ENCODE results near the gene TBX2.
"Not testable (repeated sequence)": the region's sequence is repeated elsewhere in the genome, so short reads cannot be mapped to it uniquely, and the experiment has no call there.

Gene TBX2

DNA sequence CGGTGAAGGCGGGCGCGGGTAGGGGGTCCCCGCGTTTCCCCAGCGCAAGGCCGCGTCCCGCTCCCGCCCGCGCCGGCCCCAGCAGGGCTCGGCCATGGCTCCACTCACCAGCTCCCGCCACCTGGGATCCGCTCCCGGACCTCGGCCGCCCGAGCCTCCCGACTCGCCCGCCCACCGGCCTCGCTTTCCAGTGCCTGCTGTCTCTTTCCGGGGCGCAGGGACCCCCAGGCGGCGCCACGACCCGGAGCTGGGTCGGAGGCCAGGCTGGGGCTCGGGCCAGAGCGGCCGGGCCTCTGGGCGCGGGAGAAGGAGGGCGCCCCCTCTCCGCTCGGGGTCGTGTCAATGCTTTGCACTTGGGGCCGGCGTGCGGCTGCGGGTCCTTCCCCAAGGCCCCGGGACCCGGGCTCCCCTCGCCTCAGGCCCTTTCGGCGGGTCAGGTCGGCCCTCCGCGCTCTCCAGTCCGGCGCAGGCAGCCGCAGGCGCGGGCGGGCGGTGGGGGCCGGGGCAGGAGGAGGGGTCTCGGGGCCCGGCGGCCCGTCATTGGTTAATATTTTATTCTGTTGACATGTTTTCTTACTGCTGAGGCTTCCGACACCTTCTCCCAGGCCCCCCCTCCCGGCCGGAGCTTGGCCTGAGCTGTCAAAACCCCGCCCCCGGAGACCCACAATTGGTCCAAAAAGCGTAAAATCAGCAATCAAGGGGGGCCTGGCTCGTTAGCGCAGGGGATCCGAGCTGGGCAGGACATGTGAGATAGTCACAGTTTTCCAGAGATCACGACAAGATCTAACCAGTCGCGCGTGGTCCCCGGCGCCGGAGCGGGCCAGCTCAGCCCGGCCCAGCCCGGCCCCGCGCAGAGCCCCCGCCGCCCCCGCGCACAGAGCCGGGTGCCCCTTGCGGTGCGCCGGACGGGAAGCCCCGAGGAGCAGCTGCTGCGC, at the start of gene TBX2:
TSS of gene TBX2 (plus strand) at position 713 of the 935 bp plus-strand sequence. CDS start 334 bp downstream, outside the sequence.
- in situ Hi-C loops (cut with MboI; ENCODE audit: low sequenced_read_pairs): loop anchor here (25.0 kb wide), 1 partner anchor 387 kb away; no protein-coding TSS in a partner anchor

DNA sequence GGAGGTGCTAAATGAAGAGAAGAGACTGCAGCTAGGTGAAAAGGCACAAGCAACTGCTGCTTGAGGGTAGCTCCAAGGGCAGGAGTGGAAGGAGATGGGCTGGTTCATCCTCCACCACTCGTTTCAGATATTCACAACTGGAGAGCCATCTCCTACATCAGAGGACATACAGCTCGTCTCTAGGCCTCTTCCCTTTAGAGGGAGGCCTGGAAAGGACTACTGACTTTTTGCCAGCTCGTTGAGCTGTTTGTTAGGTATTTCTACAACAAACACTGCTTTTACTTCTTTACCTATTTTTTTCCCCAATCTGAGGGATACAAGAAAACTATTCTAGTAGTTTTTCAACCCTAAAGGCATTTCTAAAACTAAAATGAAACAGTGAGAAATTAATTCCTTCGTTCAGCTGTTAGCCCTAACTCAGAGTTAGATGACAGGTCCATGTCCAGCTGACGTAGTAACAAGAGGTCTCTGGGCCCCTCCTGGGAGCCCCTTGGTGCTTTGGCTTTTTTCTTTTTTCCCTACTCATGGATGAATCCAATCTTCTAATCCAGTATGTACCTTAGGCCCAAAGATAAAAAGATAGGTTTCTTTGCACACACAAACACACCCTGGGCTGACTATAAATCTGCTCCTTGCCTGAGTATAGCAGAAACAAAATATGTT, 47.8 kb upstream of the TBX2 start:
- in situ Hi-C loops (cut with MboI; ENCODE audit: low sequenced_read_pairs): no loop called here

DNA sequence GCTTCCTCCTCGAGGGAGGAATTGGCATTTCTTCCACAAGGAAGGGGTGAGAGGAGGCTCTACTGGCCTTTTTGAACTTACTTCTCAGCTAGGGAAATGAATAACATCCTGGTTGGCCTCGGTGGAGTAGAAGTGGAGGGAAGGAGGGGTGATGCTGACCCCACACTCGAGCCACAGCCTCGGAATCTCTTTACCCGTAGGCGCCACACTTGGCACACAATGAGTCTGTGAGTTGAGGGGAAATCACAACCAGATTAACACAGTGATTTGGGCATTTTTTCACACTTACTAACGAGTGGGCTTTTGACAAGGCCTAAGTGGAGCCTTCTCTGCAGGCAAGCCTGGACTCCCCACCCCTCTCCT, 47.3 kb upstream of the TBX2 start:
- in situ Hi-C loops (cut with MboI; ENCODE audit: low sequenced_read_pairs): no loop called here

DNA sequence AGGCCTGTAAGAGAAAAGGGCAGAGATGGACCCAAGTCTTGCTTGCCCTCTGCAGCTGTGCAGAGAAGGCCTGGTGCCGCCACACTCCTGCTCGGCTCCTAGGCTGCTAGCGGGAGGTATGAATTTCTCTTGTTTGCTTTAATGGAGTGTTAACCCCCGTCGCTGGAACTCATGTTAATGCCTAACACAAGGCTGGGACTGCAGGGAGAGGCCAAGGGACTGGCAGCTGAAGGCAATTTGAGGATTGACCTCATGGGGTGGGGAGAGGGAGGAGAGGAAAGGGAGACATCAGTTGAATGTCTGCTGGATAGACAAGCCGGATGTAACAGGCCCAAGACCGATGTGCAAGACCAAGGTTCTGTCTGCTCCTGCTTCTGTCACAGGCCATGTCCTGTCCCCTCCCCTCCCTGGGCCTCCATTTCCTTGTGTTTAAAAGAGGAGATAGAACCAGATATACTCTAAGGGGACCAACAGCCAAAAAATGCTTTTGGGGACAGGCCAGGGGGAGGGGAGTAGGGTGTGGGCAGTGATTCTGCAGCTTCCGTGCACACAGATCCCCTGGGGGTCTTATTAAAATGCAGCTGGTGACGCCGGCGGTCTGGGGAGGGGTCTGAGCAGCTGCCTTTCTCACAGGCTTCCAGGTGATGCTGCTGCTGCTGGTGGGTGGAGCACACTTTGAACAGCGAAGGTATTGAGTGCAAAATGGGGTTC, 46.7 kb upstream of the TBX2 start:
- in situ Hi-C loops (cut with MboI; ENCODE audit: low sequenced_read_pairs): no loop called here

DNA sequence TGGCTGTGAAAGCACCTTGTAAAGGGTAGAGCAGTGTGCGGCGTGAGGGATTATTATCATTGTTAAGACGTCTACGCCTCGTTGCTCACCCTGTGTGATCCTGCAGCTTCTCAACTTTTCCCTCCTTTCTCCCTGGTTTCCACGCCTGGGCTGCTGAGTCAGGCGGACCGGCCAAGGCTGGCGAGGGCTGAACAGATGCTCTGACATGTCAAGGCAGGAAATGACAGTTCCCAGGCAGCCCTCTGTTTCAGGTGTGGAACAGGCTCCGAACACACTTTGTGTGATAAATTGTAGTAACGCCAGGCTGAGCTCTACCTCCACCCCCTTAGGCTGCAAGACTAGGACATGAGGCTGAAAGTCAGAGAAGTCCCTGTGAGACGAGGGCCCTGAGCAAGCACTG, 46.0 kb upstream of the TBX2 start:
- in situ Hi-C loops (cut with MboI; ENCODE audit: low sequenced_read_pairs): no loop called here

DNA sequence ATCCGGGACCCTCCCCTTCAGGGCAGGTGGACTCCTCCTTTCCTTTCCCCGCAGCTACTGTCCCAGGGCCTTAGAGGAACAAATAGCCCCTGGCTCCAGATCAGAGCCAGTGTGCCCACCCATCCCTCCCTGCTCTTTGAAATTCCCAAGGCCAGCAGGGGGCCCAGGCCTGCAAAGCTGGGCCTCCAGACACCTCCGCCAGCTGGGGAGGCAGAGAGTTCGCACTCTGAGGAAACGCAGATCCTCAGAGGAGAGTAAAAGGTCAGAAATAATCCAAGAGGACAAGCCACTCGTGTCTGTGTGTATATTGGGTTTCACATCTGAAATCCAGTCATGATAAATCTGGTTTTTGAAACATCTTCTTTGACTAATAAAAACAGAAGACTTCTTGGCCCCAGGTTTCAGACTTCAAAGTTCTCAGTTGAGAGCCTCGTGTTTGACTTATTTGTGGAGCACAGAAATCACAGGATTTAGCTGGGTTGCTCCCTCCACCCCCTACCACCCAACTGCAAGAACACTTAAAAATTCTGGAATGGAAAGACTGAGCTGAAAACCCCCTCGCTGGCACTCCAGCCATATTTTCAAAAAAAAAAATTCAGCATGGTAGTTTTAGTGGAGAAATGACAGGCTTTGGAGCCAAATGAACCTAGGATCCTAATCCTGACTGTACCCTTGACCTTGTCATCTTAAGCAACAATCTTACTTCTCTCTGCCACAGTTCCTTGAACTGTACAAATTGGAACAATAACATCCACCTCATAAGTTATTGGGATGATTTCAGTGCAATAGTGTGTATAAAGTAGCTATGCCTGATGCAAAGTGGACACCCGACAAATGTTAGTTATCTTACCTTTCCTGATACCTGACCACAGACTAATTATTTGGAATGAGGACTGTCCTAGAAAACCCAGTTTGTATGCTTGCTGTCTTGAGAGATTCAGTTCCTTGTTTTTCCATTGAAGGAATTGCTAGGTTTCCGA, 44.5 kb upstream of the TBX2 start:
- in situ Hi-C loops (cut with MboI; ENCODE audit: low sequenced_read_pairs): no loop called here

DNA sequence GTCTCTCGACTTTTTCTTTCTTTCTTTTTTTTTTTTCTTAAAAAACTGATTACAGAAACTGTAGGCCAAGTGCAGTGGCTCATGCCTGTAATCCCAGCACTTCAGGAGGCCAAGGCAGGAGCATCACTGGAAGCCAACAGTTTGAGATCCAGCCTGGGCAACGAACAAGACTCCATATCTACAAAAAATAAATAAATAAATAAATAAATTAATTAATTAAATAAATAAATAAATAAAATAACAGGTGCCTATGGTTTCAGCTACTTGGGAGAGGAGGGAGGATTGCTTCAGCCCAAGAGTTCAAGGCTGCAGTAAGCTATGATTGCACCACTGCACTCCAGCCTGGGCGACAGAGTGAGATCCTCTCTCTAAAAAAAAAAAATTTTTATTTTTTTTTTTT, 42.6 kb upstream of the TBX2 start:
- in situ Hi-C loops (cut with MboI; ENCODE audit: low sequenced_read_pairs): not testable (repeated sequence)

DNA sequence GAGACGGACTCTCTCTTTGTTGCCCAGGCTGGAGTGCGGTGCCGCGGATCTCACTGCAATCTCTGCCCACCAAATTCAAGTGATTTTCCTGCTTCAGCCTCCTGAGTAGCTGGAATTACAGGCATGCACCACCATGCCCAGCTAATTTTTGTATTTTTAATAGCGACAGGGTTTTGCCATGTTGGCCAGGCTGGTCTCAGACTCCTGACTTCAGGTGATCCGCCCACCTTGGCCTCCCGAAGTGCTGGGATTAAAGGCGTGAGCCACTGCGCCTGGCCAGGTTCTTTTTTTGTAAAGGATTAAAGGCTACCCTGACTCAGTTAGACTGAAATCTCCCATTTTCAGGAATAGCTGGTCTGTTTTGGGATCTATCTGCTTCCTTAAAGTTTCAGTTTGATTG, 40.1 kb upstream of the TBX2 start:
- in situ Hi-C loops (cut with MboI; ENCODE audit: low sequenced_read_pairs): not testable (repeated sequence)

DNA sequence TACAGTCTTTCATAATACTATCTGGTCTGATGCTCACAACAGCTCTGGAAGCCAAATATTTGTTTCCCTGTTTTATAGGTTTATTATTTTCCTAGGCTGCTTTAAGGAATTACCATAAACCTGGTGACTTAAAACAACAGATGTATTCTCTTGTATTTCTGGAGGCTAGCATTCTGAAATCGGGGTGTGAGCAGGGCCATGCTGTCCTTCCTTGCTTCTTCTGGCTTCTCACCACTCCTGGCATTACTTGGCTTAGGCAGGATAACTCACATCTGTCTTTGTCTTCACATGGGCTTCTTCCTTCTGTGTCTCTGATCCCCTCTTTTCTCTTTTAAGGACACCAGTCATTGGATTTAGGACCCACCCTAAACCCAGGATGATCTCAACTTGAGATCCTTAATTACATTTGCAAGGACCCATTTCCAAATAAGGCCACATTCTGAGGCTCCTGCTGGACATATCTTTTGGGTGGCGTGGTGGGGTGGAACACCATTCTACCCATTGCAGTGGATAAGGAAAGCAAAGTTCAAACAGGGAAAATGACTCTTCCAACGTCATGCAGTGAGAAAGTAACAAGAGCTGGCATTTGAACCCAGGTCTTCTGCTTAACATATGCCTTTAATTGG, 39.2 kb upstream of the TBX2 start:
- in situ Hi-C loops (cut with MboI; ENCODE audit: low sequenced_read_pairs): no loop called here

DNA sequence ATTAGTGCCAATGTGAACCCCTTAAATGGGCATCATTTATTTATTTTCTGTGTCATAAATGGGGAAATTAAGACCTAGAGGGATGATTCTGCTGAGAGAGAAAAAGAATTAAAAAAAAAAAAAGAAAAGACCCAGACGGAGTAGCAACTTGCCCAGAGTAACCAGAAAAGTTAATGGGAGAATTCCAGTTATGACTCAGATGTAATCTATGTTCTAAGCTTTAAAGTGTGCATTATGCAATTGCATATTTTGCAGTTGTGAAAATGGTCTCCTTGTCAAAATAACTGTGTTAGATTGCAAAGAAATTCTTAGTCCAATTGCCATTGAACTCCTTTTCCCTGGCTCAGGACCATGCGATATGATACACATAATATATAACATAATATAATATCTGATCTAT, 38.6 kb upstream of the TBX2 start:
- in situ Hi-C loops (cut with MboI; ENCODE audit: low sequenced_read_pairs): no loop called here

DNA sequence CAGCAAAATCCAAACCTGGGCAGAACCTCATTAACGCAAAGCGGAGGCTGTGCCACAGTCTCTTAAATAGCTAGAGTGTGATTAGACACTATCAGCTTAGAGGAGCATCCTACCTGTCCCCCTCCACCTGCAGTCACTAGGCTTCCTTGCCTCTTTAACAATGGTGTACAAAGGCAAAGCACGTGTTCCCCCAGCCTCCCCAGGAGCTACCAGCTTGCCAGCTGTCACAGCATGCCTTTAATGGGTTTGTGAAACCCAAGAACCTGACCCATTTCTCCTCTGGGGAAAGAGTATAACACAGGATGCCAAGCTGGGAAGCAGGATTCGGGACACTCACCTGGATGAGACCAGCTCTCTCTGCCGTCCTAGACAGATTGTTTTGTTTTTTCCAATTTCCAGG, 37.2 kb upstream of the TBX2 start:
- in situ Hi-C loops (cut with MboI; ENCODE audit: low sequenced_read_pairs): no loop called here

DNA sequence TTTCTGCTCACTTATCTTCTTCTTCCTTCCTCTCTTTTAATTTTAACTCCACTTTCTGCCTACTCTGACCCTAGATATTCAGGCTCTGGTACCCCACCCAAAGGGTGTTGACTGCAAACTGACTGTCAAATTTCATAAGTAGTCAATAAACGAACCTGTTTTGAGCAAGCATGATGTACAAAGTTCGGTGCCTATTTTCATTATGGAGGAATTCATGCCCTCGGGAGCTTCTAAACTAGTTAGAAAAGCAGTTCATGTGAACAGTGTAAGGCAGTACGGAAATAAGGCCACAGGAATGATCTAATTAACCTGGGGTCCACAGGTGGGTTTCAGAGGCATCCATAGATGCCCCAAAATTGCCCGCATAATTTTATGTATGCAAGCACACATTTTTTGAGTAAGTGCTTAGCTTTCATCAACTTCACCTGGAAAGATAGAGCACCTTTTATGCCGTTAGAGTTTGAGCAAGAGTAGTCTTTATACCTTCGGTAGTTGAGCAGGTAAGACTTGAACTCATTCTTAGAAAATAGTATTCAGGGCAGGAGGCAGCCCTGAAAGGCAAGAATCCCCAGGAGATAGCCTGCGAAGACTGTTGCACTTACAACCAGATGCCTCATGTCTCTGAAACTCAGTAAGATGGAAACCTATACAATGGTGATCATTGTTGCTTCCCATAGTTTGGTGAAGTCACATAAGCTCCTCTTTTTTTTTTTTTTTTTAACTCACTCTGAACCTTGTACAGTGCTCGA, 36.6 kb upstream of the TBX2 start:
- in situ Hi-C loops (cut with MboI; ENCODE audit: low sequenced_read_pairs): no loop called here

DNA sequence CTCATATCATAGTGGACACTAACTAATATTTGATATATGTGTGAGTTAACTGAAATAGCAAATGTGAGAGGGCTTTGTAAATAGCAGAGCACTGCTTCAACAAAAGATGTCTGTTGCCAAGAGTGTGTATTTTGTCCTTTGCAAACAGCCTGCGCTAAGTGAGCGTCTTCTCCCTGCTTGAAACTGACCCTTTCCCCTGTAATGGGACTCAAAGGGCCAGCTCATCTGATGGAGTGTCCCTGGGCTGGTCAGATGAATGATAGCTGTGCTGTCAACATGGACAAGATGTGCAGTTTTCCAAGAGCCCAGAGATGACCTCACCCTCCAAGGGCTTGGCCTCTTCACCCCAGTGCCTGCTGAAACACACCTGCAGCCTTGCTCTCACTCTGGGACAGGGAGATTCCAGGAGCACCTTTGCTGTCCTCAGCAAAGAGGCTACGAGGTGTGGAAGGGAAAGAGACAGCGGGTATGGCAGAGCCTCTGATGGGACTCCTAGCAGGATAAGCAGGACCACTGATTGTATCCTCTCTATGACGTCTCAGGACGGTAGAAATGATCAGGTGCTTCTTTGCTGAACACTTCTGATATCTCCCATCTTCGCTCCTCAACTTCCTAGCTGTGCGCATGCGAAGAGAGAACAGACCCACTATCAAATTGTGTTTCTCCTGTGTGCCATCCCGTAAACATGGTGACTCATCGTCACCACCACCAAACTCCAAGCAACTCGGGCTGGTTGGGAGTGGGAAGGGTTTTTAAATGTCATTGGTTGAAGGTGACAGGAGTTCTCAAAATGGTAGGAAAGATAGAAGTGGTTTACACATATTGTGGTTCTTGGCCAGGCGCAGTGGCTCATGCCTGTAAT, 35.8 kb upstream of the TBX2 start:
- in situ Hi-C loops (cut with MboI; ENCODE audit: low sequenced_read_pairs): no loop called here

DNA sequence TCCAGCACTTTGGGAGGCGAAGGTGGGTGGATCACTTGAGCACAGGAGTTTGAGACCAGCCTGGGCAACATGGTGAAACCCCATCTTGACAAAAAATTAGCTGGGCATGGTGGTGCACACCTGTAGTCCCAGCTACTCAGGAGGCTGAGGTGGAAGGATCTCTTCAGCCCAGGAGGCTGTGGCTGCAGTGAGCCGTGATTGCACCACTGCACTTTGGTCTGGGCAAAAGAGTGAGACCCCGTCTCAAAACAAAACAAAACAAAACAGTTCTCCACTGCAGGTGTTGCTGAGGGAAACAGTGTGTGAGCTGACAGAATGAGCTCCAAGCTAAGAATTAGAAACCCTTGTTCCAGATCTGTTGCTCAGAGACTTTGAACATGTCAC, 35.2 kb upstream of the TBX2 start:
- in situ Hi-C loops (cut with MboI; ENCODE audit: low sequenced_read_pairs): no loop called here

DNA sequence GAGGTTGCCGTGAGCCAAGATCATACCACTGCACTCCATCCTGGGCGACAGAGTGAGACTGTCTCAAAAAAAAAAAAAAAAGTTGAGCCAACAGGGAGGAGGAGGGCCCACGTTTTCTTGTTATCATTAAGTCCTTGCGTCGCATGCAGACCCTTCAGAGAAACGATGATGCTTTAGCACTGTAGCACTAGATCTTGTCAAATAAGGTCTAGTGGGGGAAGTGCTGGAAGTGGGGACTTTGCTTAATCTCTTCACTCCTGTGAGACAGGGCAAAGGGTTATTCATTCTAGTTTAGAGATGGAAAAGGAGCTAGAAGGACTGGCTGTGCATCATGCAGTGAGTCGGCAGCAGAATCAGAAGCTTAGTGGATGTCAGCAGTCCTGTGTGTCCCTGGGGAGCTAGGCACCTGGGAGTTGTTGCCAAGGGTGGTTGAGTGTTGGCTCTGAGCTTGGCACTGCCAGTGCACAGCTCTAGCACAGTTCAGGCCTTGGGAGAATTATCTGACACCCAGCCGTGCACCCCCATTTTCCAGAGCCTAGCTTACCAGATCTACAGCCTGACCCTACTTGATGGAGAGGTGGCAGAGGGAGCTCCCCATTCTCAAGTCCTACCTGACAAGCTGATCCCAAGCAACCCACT, 33.4 kb upstream of the TBX2 start:
- in situ Hi-C loops (cut with MboI; ENCODE audit: low sequenced_read_pairs): no loop called here

DNA sequence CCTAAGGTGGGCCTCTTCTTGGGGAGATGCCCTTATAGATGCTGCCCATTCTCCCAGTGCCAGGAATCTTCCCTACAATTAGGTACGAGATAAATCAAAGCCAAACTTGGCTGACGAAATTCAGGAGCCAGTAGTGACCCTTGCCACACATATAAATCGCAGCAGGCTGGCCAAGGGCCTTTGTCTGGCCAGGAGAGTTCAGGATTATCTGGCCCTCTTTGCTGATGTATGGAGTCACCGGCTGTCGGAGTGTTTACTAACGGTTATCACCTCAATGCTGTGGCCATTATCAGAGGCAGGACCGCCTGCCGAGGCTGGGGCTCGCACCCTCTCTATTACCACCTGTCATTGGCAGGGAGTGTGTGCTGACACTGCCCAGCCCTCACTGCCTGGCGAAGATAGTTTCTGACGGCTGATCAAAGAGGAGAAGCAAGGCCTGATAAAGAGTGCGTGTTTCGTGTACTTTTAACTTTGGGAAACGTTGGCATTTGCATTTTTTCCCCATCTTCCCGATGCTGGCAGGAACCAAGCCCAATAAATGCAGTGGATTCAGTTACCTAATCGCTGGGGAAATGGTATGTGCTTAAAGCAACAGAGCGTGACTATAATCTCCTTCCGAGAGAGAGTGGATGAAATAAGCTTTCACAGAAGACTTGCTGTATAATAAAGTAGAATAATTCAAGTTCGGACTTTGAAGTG, 32.8 kb upstream of the TBX2 start:
- in situ Hi-C loops (cut with MboI; ENCODE audit: low sequenced_read_pairs): no loop called here
